GM20000 (cell line): ENCODE data around the gene RNF181.

Experiments
- DNase-seq: peaks from one replicate; pipeline ENCODE4 v3.0.0; 2012; ENCODE audit warnings: low spot score
- TF ChIP-seq, protein P1 (sequence below): IDR thresholded peaks from 2 replicates; pipeline ENCODE4 v1.5.1; 2012; ENCODE audit warnings: mild to moderate bottlenecking, control low read depth; ENCODE audit errors: extremely low read depth, missing control alignments

Gene RNF181

DNA sequence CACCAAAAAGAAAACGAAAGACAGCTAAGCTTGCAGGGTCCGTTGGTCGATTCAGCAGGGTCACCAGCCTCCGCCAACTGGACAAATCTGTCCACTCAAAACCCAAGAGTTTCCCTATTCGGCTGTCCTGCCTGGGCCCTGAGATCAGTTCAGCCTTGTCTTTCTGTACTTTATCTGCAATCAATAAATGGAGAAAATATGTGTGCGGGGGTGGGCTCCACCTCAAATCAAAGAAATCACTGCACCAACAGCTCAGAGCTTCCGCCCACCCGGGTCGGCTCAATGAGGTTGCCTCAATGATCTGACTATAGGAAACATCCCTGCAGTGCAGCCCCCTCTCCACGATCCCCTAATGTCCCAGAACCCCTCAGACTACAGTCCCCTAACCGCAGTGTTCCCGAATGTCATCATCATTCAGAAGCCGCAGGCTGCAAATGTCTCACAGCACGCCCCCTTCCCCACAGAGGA is 34.7 kb upstream of the RNF181 start:
- DNase-seq = no peak

DNA sequence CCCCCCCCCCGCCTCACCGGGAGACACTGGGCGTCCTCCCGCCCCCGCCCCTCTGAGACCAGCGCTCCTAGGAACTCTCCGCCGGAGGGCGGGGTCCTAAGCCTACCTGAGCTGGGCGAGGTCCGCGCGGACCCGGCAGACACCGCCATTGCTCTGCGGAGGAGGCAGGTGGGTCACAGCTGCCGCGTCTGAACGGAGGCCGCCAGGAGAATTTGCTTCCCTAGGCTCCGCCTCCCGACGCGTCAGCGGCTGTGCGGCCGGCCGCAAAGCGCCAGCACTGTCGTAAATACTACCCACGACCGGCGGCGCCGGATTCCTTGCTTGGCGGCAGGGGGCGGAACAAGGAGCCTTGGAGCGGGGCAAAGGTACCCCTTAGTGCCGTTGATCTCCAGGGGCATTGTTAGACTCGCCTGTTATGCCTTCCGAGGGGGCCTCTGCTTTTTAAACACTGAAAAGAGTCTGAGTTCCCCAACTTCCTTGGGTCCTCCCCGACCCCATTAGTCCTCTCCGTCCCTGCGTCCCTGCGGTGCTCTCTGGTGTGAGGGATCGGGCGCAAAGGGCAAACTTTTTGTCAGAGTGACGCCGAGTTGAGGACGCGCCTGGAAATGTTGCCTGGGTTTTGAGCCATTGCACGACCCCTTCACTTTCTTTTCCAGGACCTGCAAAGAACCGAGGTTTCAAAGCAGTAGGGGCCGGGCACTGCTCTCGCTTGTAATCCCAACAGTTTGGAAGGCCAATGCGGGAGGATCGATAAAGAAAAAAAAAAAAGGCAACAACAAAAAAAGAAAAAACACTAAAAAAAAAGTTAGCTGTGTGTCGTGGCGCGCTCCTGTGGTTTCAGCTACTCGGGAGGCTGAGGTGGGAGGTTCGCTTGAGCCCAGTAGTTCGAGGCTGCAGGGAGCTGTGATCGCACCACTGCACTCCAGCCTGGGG is 34.0 kb upstream of the RNF181 start, which contains the start of gene GGCX:
Gene GGCX (minus strand): TSS at position 214 of the 933 bp plus-strand sequence. CDS start 65 bp downstream, at position 149.
- TF ChIP-seq, protein P1, sequence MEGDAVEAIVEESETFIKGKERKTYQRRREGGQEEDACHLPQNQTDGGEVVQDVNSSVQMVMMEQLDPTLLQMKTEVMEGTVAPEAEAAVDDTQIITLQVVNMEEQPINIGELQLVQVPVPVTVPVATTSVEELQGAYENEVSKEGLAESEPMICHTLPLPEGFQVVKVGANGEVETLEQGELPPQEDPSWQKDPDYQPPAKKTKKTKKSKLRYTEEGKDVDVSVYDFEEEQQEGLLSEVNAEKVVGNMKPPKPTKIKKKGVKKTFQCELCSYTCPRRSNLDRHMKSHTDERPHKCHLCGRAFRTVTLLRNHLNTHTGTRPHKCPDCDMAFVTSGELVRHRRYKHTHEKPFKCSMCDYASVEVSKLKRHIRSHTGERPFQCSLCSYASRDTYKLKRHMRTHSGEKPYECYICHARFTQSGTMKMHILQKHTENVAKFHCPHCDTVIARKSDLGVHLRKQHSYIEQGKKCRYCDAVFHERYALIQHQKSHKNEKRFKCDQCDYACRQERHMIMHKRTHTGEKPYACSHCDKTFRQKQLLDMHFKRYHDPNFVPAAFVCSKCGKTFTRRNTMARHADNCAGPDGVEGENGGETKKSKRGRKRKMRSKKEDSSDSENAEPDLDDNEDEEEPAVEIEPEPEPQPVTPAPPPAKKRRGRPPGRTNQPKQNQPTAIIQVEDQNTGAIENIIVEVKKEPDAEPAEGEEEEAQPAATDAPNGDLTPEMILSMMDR = no peak
- peak; percentile 90 for DNase-seq

More for the DNA sequence above, 34.7 kb upstream of the RNF181 start:
- TF ChIP-seq, protein P1 = no peak

GRCh38 chr2:85564144-85564563 is 31.4 kb upstream of the RNF181 start:
- peak; percentile 33 for DNase-seq
- TF ChIP-seq, protein P1 = no peak

DNA sequence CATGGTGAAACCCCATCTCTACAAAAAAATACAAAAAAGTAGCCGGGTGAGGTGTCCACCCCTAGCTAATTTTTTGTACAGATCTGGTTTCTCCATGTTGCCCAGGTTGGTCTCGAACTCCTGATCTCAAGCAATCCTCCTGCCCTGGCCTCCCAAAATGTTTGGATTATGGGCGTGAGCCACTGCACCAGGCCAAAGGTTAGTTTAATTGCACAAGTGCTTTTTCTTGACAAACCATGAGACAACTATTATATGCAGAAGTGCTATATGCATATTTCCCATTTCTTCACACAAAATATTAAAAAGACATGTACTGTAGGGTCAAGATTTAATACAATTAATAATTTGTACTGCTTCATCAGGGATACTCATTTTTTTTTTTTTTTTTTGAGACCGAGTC is 29.3 kb upstream of the RNF181 start:
- TF ChIP-seq, protein P1 = no peak
- no peak for DNase-seq

- TF ChIP-seq, protein P1 = no peak
- DNase-seq = no peak
Measured at GRCh38 chr2:85575739-85576138, 19.8 kb upstream of the RNF181 start.

DNA sequence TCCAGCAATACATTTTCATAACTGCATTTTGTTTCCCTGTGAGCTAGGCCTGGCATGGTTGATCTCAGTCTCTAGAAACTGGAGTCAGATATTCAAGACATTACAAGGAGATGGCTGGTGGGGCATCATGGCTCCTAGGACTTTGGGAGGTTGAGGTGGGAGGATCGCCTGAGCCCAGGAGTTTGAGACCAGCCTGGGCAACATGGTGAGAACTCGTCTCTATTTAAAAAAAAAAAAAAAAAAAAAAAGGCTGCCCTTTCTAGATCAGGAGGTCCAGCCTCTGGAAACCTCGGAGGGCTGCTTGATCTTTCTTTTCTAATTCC is 18.5 kb upstream of the RNF181 start:
- DNase-seq = no peak
- TF ChIP-seq, protein P1 = no peak
